Dendritic cell treated with granulocyte-macrophage colony-stimulating factor and Interleukin-4, amounts not matched to agents 40 ng/mL and 50 ng/mL, for 4 days (primary cell): ENCODE measurements around the gene RFXAP.
A peak's percentile ranks its signal among the peaks of the same experiment; 100 is the strongest.

Experiments used
- H3K27ac Mint-ChIP-seq: one replicate; pipeline ENCODE4 v1.8.0; 2022; ENCODE audit warnings: mild to moderate bottlenecking, mixed read lengths
- H3K27me3 Mint-ChIP-seq: one replicate; pipeline ENCODE4 v1.8.0; 2022; ENCODE audit warnings: mild to moderate bottlenecking, mixed read lengths
- H3K36me3 Mint-ChIP-seq: one replicate; pipeline ENCODE4 v1.8.0; 2022; ENCODE audit warnings: low read depth, mixed read lengths
- H3K4me1 Mint-ChIP-seq: one replicate; pipeline ENCODE4 v1.8.0; 2022; ENCODE audit warnings: low read depth, mixed read lengths
- H3K4me3 Mint-ChIP-seq: one replicate; pipeline ENCODE4 v1.8.0; 2022; ENCODE audit warnings: mild to moderate bottlenecking, moderate library complexity, mixed read lengths
- H3K9me3 Mint-ChIP-seq: one replicate; pipeline ENCODE4 v1.8.0; 2022; ENCODE audit warnings: mixed read lengths
- intact Hi-C: fragments of 100-400 bp; cut with micrococcal nuclease; formaldehyde crosslinking; loops from one replicate; pipeline ENCODE4 v1.15.0; 2022

RFXAP gene

DNA sequence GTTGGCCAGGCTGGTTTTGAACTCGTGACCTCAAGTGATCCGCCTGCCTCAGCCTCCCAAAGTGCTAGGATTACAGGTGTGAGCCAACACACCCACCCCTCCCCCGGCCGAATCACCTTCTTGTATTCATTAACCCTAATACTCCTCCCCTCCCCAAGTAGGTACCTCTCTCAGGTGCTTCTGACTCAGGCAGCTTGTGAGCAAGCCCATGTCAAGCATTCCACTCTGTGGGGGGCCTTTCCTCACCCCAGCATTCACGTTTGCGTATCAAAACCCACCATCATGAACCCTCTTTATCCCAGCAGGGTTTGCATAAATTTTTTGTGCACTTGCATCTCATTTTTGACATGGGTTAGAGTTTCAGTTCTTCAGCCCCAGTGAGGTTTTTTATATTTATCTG lies 23.6 kb upstream of the RFXAP start:
- no peaks in the 10 kb centered on the region for H3K27me3 Mint-ChIP-seq
- H3K9me3 Mint-ChIP-seq, result no peaks in the 10 kb centered on the region
- H3K36me3 Mint-ChIP-seq, result no peaks in the 10 kb centered on the region

GRCh38 chr13:36796052-36796451 lies 23.0 kb upstream of the RFXAP start:
- no peak overlapping the region for H3K4me3 Mint-ChIP-seq
- H3K4me1 Mint-ChIP-seq, result no peaks in the 10 kb centered on the region
- H3K27ac Mint-ChIP-seq, result no peak overlapping the region
- intact Hi-C loops, result no loop called here
- no peaks in the 10 kb centered on the region for H3K36me3 Mint-ChIP-seq
- no peaks in the 10 kb centered on the region for H3K27me3 Mint-ChIP-seq
- H3K9me3 Mint-ChIP-seq, result no peaks in the 10 kb centered on the region

More for the DNA sequence above, 23.6 kb upstream of the RFXAP start:
- no peak overlapping the region for H3K4me3 Mint-ChIP-seq
- no peak overlapping the region for H3K27ac Mint-ChIP-seq
- intact Hi-C loops, result no loop called here
- no peaks in the 10 kb centered on the region for H3K4me1 Mint-ChIP-seq

- Mint-ChIP-seq H3K27ac (no peak overlapping the region), H3K9me3 (no peaks in the 10 kb centered on the region), H3K4me3 (no peak overlapping the region), H3K27me3 (no peaks in the 10 kb centered on the region), H3K4me1 (peaks cover 15% of the 10 kb centered on the region), H3K36me3 (no peaks in the 10 kb centered on the region)
- intact Hi-C loops, result no loop called here
These were observed 18.0 kb upstream of the RFXAP start for GRCh38 chr13:36801035-36801434.

DNA sequence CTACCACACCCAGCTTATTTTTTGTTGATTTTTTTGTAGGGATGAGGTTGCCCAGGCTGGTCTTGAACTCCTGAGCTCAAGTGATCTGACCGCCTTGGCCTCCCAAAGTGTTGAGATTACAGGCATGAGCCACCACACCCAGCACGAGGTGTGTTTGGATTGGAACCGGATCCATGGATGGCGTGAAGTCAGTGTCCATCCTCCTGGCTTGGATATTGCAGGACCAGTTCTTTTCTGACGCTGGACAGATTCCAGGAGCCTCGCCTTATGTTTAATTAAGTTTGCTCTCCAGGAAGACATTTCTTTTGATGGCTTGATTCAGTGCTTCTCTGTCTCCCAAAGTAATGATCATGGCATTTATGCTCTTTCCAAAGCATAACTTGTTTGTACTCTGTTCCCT lies 14.4 kb upstream of the RFXAP start:
- intact Hi-C loops, result no loop called here
- no peaks in the 10 kb centered on the region for H3K36me3 Mint-ChIP-seq
- H3K9me3 Mint-ChIP-seq, result no peaks in the 10 kb centered on the region
- peaks cover 25% of the 10 kb centered on the region for H3K4me1 Mint-ChIP-seq
- no peak overlapping the region for H3K27ac Mint-ChIP-seq
- no peak overlapping the region for H3K4me3 Mint-ChIP-seq
- H3K27me3 Mint-ChIP-seq, result no peaks in the 10 kb centered on the region

DNA sequence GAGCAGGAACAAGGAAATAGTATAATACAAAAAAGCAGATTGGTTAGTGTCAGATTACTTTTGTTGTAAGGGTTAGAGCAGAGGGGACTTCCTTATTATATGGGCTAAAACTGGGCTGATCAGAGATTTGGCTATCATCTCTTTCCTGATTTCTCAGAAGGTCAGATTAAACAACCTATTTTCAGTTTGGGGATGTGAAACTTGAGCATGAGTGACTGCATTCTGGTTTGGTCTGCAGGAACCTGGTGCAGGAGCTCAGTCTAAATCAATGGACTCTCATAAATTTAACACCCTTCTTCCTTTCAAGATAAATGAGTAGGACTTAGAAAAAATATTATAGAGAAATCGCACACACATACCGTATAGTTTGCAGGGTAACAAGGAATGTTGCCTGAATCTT lies 12.9 kb upstream of the RFXAP start:
- H3K27me3 Mint-ChIP-seq, result peaks cover 2% of the 10 kb centered on the region
- H3K27ac Mint-ChIP-seq, result no peak overlapping the region
- no peak overlapping the region for H3K4me3 Mint-ChIP-seq
- H3K9me3 Mint-ChIP-seq, result no peaks in the 10 kb centered on the region
- no peaks in the 10 kb centered on the region for H3K36me3 Mint-ChIP-seq
- intact Hi-C loops, result no loop called here
- peaks cover 25% of the 10 kb centered on the region for H3K4me1 Mint-ChIP-seq

GRCh38 chr13:36807616-36808015 lies 11.4 kb upstream of the RFXAP start:
- no peaks in the 10 kb centered on the region for H3K36me3 Mint-ChIP-seq
- H3K4me1 Mint-ChIP-seq, result peaks cover 25% of the 10 kb centered on the region
- no peaks in the 10 kb centered on the region for H3K9me3 Mint-ChIP-seq
- no peak overlapping the region for H3K4me3 Mint-ChIP-seq
- H3K27ac Mint-ChIP-seq, result no peak overlapping the region
- intact Hi-C loops, result no loop called here
- H3K27me3 Mint-ChIP-seq, result peaks cover 7% of the 10 kb centered on the region

DNA sequence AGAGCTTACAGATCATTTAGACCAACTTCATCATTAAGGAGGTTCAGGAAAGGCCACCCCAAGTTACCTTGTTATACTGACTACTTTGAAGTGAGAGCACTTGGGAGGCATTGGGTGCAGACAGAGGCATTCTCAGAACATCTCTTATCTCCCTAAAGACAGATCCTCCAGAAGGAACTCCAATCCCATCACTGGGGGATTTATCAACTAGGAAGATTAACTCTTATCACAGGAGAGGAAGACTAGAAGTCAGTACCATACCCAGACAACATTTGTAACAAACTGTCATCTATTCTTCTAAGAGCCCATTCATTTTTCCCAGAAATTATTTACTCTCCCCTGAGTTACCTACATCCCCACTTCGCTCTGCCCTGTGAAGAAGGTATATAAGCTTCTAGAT lies 5.8 kb upstream of the RFXAP start:
- no peak overlapping the region for H3K4me3 Mint-ChIP-seq
- peaks cover 9% of the 10 kb centered on the region for H3K27me3 Mint-ChIP-seq
- no peaks in the 10 kb centered on the region for H3K9me3 Mint-ChIP-seq
- H3K4me1 Mint-ChIP-seq, result peaks cover 10% of the 10 kb centered on the region
- H3K27ac Mint-ChIP-seq, result no peak overlapping the region
- intact Hi-C loops, result loop anchor here (5.0 kb wide), 1 partner anchor 396 kb away; no protein-coding TSS in a partner anchor
- H3K36me3 Mint-ChIP-seq, result no peaks in the 10 kb centered on the region

DNA sequence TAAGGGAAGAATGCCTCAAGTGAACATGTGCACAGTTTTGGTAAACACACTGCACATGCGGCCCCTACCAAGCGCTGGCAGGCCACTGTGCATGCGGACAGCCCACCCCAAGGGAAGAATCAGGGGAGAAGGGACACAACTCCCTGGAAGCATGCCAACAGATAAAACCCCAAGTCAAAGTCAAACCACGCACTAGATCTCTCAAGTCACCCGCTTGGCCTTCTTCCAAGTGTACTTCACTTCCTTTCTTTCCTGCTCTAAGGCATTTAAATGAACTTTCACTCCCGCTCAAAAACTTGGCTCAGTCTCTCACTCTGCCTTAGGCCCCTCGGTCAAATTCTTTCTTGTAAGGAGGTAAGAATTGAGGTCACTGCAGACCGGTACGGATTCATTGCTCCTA lies 4.6 kb upstream of the RFXAP start:
- no peak overlapping the region for H3K4me3 Mint-ChIP-seq
- H3K9me3 Mint-ChIP-seq, result no peaks in the 10 kb centered on the region
- intact Hi-C loops, result loop anchor here (5.0 kb wide), 1 partner anchor 397 kb away; no protein-coding TSS in a partner anchor
- H3K4me1 Mint-ChIP-seq, result peaks cover 18% of the 10 kb centered on the region
- H3K27ac Mint-ChIP-seq, result no peak overlapping the region
- H3K36me3 Mint-ChIP-seq, result peaks cover 4% of the 10 kb centered on the region
- peaks cover 9% of the 10 kb centered on the region for H3K27me3 Mint-ChIP-seq

DNA sequence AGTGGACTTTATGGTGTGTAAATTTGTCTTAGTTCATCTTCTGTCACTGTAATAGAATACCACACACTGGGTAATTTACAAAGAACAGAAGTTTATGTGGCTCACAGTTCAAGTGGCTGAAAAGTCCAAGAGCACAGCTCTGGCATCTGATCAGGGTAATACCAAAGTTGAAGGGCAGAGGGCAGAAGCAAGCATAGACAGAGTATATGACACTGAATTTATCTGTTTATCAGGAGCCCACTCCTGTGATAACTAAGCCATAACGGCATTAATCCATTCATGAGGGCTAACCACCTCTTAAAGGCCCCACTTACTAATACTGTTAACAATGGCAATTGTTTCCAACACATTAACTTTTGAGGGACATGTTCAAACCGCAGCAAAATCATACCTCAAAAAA lies 4.0 kb upstream of the RFXAP start:
- Mint-ChIP-seq H3K4me1 (peaks cover 24% of the 10 kb centered on the region), H3K9me3 (no peaks in the 10 kb centered on the region), H3K4me3 (no peak overlapping the region), H3K27me3 (peaks cover 7% of the 10 kb centered on the region), H3K36me3 (peaks cover 8% of the 10 kb centered on the region), H3K27ac (no peak overlapping the region)
- intact Hi-C loops, result loop anchor here (5.0 kb wide), 1 partner anchor 383 kb away; the partner anchor contains the start of gene CCNA1

DNA sequence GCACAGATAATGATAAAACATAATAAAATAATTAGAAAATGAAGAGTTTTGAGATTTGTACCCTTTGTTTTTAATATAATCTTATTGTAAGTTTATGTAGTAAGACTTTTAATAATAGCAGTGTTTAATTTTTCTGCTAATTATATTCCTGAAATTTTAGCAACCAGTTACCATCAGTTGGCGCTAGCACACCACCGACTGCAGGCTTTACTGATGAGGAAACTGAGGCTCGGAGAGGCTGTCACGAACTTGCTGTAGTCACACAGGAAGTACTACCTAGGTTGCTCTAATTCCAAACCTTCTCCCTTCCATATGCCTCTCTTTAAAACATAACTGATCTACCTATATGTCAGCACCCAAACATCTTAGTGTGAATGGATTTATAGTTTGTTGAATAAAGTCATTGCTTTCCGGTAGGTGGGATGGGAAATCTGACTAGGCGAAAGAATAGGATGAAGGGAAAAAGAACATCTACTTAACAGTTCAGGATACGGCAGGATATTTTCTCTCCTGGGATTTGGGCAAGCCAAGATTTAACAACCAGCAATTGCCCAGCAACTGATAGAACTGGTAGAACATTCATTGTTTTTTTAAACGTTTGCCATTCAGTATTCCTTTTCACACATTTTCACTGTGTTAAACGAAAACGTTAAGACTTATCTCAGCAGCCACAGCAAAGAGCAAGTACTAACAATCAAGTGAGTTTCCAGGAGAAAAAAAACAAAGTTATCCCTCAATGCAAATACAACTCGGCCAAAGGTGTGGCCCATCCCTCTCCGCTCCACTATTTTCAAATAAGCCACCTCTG lies 822 bp upstream of the RFXAP start:
- Mint-ChIP-seq H3K27me3 (peaks cover 2% of the 10 kb centered on the region), H3K36me3 (peaks cover 8% of the 10 kb centered on the region), H3K9me3 (no peaks in the 10 kb centered on the region), H3K4me1 (peaks cover 40% of the 10 kb centered on the region), H3K27ac (peak overlapping the region; percentile 87), H3K4me3 (peak overlapping the region; percentile 92)
- intact Hi-C loops, result loop anchor here (2.0 to 5.0 kb wide), 2 partner anchors 386 to 471 kb away; partner anchors contain the start of genes CCNA1 and SPART

DNA sequence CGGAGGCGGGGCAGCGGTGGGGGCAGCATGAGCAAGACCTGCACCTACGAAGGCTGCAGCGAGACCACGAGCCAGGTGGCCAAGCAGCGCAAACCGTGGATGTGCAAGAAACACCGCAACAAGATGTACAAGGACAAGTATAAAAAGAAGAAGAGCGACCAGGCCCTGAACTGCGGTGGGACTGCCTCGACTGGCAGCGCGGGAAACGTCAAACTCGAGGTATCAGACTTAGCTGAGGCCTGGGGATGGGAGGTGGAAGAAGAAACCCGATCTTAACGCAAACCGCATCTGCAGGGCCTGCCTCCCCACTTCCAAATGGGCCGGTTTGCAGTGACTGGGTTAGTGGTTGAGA lies 693 bp downstream of the RFXAP start:
- H3K27ac Mint-ChIP-seq, result peak overlapping the region; percentile 87
- peak overlapping the region; percentile 92 for H3K4me3 Mint-ChIP-seq
- H3K9me3 Mint-ChIP-seq, result no peaks in the 10 kb centered on the region
- peaks cover 8% of the 10 kb centered on the region for H3K36me3 Mint-ChIP-seq
- intact Hi-C loops, result loop anchor here (2.0 to 10.0 kb wide), 5 partner anchors 165 to 1525 kb away; partner anchors contain the start of genes CCNA1, SPART, SUPT20H and UFM1
- H3K27me3 Mint-ChIP-seq, result peaks cover 2% of the 10 kb centered on the region
- H3K4me1 Mint-ChIP-seq, result peaks cover 38% of the 10 kb centered on the region

DNA sequence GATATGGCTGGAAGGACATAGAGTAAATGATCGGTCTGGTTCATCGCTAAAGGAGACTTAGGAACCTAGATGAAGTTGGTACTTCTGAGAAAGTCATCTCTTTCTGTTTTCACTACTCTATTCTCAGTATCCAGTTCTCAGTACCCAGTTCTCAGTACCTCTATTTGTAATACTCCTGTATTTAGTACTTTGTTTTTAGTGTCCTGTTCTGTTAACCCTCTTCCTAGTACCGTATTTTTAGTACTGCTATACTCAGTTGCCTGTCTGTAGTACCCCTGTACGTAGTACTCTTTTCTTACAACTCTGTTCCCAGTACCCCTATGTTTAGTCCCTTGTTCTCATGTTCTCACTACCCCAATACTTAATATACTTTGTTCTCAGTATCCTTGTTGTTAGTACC lies 1.2 kb downstream of the RFXAP start:
- Mint-ChIP-seq H3K27me3 (peaks cover 2% of the 10 kb centered on the region), H3K27ac (peak overlapping the region; percentile 87), H3K36me3 (peaks cover 13% of the 10 kb centered on the region), H3K9me3 (no peaks in the 10 kb centered on the region), H3K4me1 (peaks cover 34% of the 10 kb centered on the region), H3K4me3 (peak overlapping the region; percentile 92)
- intact Hi-C loops, result loop anchor here (10.0 kb wide), 3 partner anchors 165 to 1525 kb away; partner anchors contain the start of genes SUPT20H and UFM1

GRCh38 chr13:36822785-36823184 lies 3.8 kb downstream of the RFXAP start:
- peaks cover 34% of the 10 kb centered on the region for H3K4me1 Mint-ChIP-seq
- intact Hi-C loops, result loop anchor here (10.0 kb wide), 3 partner anchors 162 to 1522 kb away; partner anchors contain the start of genes SUPT20H and UFM1
- H3K4me3 Mint-ChIP-seq, result no peak overlapping the region
- no peaks in the 10 kb centered on the region for H3K27me3 Mint-ChIP-seq
- peaks cover 22% of the 10 kb centered on the region for H3K36me3 Mint-ChIP-seq
- H3K27ac Mint-ChIP-seq, result no peak overlapping the region
- H3K9me3 Mint-ChIP-seq, result no peaks in the 10 kb centered on the region

GRCh38 chr13:36829753-36830152 lies 10.7 kb downstream of the RFXAP start:
- Mint-ChIP-seq H3K36me3 (peaks cover 48% of the 10 kb centered on the region), H3K4me3 (no peak overlapping the region), H3K4me1 (peaks cover under 1% of the 10 kb centered on the region), H3K27me3 (no peaks in the 10 kb centered on the region), H3K9me3 (no peaks in the 10 kb centered on the region), H3K27ac (no peak overlapping the region)
- intact Hi-C loops, result loop anchor here (10.0 kb wide), 3 partner anchors 155 to 1515 kb away; partner anchors contain the start of genes SUPT20H and UFM1
